Measurements from ENCODE around the gene TSKS.

Gene TSKS

GRCh38 chr19:49771674-49772139, 8.6 kb upstream of the TSKS start:
- CTCF ChIA-PET, result interaction anchor here (0.6 to 0.7 kb wide), 2 partner anchors 10 to 21 kb away, joined by 3 to 5 read pairs; no protein-coding TSS in a partner anchor
- DNase-seq (ENCODE audit: low spot score), result no peak
- TF ChIP-seq CTCF (conservative IDR thresholded peaks at IDR 0.05; ENCODE audit: low read depth), result no peak
- POLR2A ChIA-PET (ENCODE audit: low non-redundant PET), result no interaction called here
- peak overlapping the region; percentile 75 for H3K27ac ChIP-seq

GRCh38 chr19:49770529-49770928, 7.4 kb upstream of the TSKS start:
- CTCF ChIA-PET, result no interaction called here
- no peak for DNase-seq (ENCODE audit: low spot score)
- POLR2A ChIA-PET (ENCODE audit: low non-redundant PET), result no interaction called here
- TF ChIP-seq CTCF (conservative IDR thresholded peaks at IDR 0.05; ENCODE audit: low read depth), result no peak
- H3K27ac ChIP-seq, result peak overlapping the region; percentile 37

DNA sequence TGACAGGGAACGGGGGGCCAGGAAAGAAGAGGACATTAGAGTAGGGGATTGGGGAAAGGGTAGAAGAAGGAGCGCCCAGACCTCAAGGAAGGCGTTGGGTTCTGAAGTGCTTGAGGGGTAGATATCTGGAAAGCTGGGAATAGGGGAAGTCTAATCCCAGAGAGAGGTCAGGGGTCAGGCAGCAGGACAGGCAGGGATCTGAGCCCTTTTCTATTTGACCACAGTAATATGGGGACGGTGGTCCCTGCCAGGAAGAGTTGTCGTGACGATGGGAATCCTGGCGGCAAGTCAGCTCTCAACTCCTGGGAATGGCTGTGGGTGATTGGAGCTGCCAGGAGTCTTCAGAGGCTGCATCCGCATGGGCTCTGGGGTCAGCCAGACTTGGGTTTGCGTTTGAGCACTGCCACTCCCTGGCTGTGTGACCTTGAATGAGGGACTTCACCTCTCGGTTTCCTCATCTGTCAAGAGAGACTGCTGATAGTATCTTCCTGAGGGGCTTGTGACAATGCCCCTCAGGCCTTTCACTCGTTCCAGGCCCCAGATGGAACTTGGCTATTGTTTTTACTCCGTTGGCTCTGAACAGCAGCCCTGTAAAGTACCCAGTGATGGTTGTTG, 5.0 kb upstream of the TSKS start:
- peak overlapping the region; percentile 96 for H3K27ac ChIP-seq
- no peak for TF ChIP-seq CTCF (conservative IDR thresholded peaks at IDR 0.05; ENCODE audit: low read depth)
- ChIA-PET POLR2A (ENCODE audit: low non-redundant PET) (interaction anchor here (0.7 kb wide), 1 partner anchor 37 kb away, joined by 3 read pairs; no protein-coding TSS in a partner anchor), CTCF (interaction anchor here (0.5 to 0.6 kb wide), 2 partner anchors 86 to 150 kb away, joined by 3 to 6 read pairs; no protein-coding TSS in a partner anchor)
- DNase-seq (ENCODE audit: low spot score), result no peak

DNA sequence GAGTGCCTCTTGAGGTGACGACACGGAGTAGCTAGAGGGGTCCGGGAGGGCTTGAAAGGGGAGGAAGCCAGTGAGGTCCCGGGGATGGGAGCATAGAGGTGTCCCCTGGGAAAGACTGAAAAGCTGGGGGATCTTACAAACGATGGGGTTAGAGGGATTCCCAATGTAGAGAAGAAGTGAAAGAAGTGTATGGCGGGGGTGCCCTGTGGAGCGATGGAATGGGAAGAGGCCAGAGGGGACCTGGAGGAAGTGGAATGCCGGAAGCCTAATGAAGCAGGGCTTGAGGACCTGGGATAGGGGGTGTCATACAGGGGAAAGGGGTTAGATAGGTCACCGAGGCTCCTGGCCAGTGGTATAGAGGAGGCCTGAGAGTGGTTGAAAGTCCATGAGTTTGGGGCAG, 4.3 kb upstream of the TSKS start:
- DNase-seq (ENCODE audit: low spot score), result peak; percentile 23
- CTCF ChIA-PET, result interaction anchor here (0.5 to 0.6 kb wide), 2 partner anchors 45 to 149 kb away, joined by 3 to 6 read pairs; no protein-coding TSS in a partner anchor

DNA sequence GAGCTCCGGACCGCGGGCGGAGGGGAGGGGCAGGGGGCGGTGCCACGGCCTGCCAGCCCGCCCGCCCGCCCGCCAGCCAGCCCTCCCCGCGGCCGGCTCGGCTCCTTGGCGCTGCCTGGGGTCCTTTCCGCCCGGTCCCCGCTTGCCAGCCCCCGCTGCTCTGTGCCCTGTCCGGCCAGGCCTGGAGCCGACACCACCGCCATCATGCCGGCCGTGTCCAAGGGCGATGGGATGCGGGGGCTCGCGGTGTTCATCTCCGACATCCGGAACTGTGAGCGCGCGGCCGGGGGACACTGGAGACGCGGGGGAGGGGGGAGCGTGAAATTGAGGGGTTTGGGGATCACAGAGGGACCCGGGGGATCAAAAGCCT, 3.8 kb upstream of the TSKS start, which contains the start of gene AP2A1:
TSS of gene AP2A1 (plus strand) at position 72 of the 370 bp plus-strand sequence. CDS start at position 205, 133 bp downstream.
- no peak for TF ChIP-seq CTCF (conservative IDR thresholded peaks at IDR 0.05; ENCODE audit: low read depth)
- ChIA-PET CTCF (interaction anchor here (0.5 kb wide), 1 partner anchor 46 kb away, joined by 3 read pairs; no protein-coding TSS in a partner anchor), POLR2A (ENCODE audit: low non-redundant PET) (interaction anchor here (0.6 kb wide), 1 partner anchor 91 kb away, joined by 6 read pairs; no protein-coding TSS in a partner anchor)
- H3K27ac ChIP-seq, result peak within 1 kb of the TSS; percentile 96
- no peak for DNase-seq (ENCODE audit: low spot score)

More for the DNA sequence above, 4.3 kb upstream of the TSKS start:
- no peak for TF ChIP-seq CTCF (conservative IDR thresholded peaks at IDR 0.05; ENCODE audit: low read depth)
- POLR2A ChIA-PET (ENCODE audit: low non-redundant PET), result interaction anchor here (0.7 kb wide), 1 partner anchor 38 kb away, joined by 3 read pairs; no protein-coding TSS in a partner anchor
- H3K27ac ChIP-seq, result peak overlapping the region; percentile 96

DNA sequence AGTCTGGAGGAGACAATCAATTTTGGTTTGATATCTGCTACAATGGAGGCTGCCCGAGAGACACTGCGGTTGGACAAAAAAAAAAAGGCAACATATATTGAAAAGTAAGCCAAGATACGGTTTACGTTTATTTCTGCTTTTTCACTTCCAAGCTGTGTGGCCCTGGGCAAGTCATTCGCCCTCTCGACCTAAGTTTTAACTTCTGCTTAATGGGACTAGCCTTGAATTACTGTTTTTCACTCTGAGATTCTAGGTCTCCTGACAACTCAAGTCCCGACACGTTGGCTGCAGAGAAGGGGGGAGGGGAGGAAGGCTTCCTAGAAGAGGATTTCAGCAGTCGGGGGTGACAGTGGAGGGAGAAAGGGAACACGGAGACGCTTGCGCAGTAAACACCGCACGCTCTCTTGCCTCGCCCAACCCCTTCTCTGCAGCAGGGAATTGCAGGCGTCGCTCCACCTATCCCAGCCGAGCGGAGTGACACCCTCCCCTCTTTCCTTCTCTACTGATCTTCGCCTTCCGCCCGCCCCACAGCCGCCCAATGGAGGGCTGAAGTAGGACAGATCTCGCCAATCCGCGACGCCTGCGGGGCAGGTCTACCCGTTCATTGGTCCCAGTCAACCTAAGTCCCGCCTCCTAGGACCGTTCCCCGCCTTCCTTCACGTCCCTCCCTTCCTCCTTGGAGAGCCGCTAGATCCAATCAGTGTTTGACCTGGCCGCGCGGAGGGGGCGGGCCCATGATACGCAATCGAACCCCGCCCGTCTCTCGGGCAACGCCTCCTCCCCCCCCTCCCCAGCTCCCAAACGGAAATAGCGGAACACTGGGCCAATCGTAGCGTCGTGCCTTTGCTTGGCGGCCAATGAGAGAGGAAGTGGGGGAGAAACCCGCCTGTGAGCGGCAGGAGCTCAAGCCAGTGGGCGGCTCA, 3.2 kb upstream of the TSKS start:
- ChIA-PET CTCF (interaction anchor here (0.5 kb wide), 1 partner anchor 46 kb away, joined by 3 read pairs; no protein-coding TSS in a partner anchor), POLR2A (ENCODE audit: low non-redundant PET) (interaction anchor here (0.6 kb wide), 1 partner anchor 90 kb away, joined by 6 read pairs; no protein-coding TSS in a partner anchor)
- TF ChIP-seq CTCF (conservative IDR thresholded peaks at IDR 0.05; ENCODE audit: low read depth), result no peak
- DNase-seq (ENCODE audit: low spot score), result peak; percentile 100
- peak overlapping the region; percentile 96 for H3K27ac ChIP-seq
